ENCODE measurements around the gene FOS.

Gene FOS

GRCh38 chr14:75277815-75278421 lies 710 bp upstream of the FOS start:
- no peak for DNase-seq

DNA sequence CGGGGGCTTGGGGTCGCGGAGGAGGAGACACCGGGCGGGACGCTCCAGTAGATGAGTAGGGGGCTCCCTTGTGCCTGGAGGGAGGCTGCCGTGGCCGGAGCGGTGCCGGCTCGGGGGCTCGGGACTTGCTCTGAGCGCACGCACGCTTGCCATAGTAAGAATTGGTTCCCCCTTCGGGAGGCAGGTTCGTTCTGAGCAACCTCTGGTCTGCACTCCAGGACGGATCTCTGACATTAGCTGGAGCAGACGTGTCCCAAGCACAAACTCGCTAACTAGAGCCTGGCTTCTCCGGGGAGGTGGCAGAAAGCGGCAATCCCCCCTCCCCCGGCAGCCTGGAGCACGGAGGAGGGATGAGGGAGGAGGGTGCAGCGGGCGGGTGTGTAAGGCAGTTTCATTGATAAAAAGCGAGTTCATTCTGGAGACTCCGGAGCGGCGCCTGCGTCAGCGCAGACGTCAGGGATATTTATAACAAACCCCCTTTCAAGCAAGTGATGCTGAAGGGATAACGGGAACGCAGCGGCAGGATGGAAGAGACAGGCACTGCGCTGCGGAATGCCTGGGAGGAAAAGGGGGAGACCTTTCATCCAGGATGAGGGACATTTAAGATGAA lies 630 bp downstream of the FOS start:
- DNase-seq = peak; percentile 65 to 74

DNA sequence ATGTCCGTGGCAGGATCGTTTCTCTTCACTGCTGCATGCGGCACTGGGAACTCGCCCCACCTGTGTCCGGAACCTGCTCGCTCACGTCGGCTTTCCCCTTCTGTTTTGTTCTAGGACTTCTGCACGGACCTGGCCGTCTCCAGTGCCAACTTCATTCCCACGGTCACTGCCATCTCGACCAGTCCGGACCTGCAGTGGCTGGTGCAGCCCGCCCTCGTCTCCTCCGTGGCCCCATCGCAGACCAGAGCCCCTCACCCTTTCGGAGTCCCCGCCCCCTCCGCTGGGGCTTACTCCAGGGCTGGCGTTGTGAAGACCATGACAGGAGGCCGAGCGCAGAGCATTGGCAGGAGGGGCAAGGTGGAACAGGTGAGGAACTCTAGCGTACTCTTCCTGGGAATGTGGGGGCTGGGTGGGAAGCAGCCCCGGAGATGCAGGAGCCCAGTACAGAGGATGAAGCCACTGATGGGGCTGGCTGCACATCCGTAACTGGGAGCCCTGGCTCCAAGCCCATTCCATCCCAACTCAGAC lies 1.2 kb downstream of the FOS start:
- peak; percentile 44 to 57 for DNase-seq

- DNase-seq = peak in 1 of 2 donors; percentile 49
Observed at GRCh38 chr14:75280291-75280830, 1.7 kb downstream of the FOS start.

- peak; percentile 77 to 78 for DNase-seq
Observed at GRCh38 chr14:75280831-75281653, 2.4 kb downstream of the FOS start.

DNA sequence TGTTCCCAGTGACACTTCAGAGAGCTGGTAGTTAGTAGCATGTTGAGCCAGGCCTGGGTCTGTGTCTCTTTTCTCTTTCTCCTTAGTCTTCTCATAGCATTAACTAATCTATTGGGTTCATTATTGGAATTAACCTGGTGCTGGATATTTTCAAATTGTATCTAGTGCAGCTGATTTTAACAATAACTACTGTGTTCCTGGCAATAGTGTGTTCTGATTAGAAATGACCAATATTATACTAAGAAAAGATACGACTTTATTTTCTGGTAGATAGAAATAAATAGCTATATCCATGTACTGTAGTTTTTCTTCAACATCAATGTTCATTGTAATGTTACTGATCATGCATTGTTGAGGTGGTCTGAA lies 3.0 kb downstream of the FOS start:
- DNase-seq = no peak

DNA sequence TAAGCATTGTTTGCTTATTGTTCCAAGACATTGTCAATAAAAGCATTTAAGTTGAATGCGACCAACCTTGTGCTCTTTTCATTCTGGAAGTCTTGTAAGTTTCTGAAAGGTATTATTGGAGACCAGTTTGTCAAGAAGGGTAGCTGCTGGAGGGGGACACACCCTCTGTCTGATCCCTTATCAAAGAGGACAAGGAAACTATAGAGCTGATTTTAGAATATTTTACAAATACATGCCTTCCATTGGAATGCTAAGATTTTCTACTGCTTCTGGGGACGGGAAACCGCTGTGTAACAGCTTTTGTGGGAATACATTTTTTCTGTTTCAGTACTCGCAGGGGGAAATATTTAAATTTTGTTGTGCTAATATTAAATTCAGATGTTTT lies 3.5 kb downstream of the FOS start:
- DNase-seq = peak; percentile 78 to 84

- DNase-seq = peak; percentile 86 to 90
Observed at GRCh38 chr14:75282555-75283161, 4.0 kb downstream of the FOS start.

- DNase-seq = peak; percentile 77 to 84
Observed at GRCh38 chr14:75283162-75283832, 4.7 kb downstream of the FOS start.

DNA sequence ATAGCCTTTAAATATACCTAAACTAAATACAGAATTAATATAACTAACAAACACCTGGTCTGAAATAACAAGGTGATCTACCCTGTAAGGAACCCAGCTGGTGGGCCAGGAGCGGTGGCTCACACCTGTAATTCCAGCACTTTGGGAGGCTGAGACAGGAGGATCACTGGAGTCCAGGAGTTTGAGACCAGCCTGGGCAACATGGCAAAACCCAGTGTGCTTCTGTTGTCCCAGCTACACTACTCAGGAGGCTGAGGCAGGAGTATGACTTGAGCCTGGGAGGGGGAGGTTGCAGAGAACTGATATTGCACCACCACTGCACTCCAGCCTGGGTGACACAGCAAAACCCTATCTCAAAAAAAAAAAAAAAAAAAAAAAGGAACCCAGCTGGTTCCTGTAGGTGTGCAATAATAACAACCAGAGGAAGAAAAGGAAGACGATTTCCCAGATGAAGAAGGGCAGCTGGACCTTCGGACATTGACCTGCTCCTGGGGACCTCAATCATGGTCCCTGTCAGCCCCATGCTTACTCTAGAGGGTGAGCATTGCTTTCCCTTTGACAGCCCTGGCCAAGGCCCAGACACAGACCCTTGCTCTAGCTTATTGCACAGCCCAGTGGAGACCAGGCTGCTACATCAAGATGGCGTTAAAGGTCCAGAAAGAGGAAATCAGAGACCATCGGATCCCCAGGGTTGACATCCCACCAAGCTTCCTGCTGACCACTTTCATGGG lies 5.4 kb downstream of the FOS start:
- DNase-seq = peak; percentile 73

DNA sequence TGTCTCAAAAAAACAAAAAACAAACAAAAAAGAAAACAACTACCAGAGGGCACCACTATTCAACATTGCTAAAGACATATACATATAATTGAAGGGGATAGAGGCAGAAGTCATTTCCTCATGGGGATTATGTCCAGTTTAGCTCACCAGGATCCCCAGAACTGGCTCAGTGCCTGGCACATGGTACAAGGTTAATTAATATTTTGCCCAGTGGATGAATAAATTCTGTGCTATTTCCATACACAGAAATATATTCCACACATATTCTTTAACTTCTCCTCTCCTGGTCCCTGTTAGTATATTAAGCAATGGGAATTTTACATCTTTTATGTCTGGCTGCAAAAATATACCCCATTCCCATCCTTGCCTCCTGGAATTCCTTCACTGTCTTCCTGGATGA lies 6.7 kb downstream of the FOS start:
- no peak for DNase-seq

DNA sequence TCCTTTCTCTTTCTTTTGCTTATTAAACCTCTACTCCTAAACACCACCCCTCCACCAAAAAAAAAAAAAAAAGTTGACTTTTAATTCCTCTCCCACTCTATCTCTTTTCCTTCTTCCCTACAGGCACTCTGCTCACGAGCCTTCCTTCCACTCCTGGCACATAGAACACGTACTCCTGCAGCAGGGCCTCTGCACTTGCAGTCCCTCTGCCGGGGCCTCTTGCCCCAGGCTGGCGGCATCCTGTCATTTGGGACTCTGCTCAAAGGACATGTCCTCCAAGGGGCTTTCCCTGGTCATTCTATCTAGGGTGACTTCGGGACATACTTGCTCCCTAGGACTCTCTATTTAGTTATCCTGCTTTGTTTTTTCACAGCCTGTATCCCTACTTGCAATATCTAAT lies 7.7 kb downstream of the FOS start:
- no peak for DNase-seq

DNA sequence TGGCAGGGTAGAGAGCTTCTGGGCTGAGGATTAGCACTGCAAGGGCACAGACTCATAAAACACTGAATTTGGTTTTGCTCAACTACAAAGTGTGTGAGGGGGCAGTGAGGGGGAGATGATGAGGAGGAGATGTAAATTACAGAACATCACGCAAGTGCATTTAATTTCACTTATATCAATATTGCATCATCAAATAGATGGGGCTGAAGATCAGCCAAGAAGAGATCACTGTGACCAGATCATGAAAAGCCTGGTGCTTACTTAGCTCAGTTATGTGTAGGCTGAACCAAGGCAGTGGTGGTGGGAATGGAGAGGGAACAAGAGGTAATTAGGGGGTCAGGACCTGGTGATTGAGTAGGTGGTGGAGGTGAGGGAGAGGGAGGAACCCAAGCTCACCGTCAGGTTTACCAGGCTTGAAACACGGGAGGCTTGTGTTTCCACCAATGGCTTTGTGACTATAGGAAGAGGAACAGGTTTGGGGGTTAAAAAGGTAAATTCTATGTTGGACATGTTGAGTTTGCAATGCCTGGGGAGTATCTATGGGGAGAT lies 11.3 kb downstream of the FOS start:
- no peak for DNase-seq

- DNase-seq = no peak
Observed at GRCh38 chr14:75290851-75291250, 12.2 kb downstream of the FOS start.

- DNase-seq = no peak
Observed at GRCh38 chr14:75291331-75291730, 12.7 kb downstream of the FOS start.

GRCh38 chr14:75292101-75292563 lies 13.5 kb downstream of the FOS start:
- DNase-seq = no peak

DNA sequence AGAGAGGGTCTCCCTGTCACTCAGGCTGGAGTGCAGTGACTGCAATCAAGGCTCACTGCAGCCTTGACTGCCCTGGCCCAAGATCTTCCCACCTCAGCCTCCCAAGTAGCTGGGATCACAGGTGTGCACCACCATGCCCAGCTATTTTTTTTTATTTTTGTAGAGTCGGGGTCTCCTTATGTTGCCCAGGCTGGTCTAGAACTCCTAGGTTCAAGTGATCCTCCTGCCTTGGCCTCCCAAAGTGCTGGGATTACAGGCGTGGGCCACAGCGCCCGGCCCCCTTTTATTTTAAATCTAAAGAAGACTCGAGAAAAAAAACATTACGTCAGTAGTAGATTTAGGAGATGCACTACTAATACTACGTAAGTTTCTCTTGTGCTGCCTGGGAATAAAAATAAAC lies 14.3 kb downstream of the FOS start:
- DNase-seq = no peak

DNA sequence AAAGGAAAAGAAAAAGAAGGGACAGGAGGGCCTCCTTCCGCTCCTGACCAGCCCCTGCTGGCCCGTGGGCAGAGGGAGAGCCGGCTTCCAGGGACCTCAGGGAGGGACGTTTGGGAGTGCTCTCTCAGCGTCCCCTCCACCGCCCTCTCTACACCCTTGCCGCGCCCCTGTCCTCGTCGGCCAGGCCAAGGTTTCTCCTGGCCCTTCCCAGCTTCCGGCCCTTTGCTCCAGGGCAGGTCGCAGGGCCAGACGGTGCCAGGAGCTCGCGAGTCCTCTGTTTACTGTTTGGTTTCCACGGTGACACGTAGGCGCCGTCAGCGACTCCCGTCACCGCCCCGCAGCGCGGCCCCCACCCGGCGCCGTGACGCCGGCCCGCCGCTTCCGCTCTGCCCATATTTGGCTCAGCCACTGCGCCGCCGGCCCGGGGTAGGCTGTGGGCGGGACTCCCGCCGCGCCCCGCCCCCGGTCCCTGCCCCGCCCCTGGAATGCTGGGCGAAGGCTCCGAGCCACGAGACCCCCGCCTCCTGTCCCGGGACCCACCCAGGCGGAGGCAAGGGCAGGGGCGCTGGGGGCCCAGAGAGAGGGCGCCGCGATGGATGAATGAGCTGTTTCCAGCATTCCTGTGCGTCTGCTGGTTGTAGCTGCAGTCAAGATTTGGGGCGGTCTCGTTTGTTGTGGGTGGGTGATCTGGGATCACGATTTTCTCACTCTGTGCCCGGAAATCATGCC lies 15.5 kb downstream of the FOS start:
- DNase-seq = peak; percentile 96 to 97

DNA sequence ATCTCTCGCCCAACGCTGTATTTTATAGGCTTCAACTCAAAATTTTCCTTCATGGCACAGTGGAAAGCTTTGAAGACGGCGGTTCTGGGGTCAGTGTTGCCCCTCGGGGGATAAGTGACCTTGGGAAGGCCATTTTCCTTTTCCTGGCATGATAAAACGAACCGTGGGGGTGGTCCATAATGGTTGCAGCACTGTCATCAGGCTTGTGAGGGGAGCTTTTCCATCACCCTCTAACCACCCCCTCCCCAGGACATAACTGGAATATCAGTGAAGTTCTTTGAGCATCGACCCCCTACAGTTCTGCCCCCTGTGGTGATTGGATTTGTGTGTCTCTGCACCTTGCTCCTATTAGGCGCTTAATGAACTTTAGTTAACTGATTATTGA lies 16.0 kb downstream of the FOS start:
- DNase-seq = no peak

- peak; percentile 33 to 49 for DNase-seq
Observed at GRCh38 chr14:75295061-75295461, 16.4 kb downstream of the FOS start.
